Renal pelvis (tissue), 4 donors: ENCODE data around the gene GLIPR2. TPM values are rescaled to one million over a fixed set of nuclear protein-coding genes. Genes with fewer than 3 reads are reported as not detected.
"Not testable (repeated sequence)": the region's sequence is repeated elsewhere in the genome, so short reads cannot be mapped to it uniquely, and the experiment has no call there.

Experiments used
- DNase-seq: peaks from one replicate; pipeline ENCODE4 v3.0.0-alpha.2; 2013
- polyA plus RNA-seq, 3 donors: library from polyadenylated mRNA; unstranded; fragments of 120-200 nt; gene quantifications; one replicate each; pipeline ENCODE4 v1.2.1, GENCODE V29; 2013; ENCODE audit not compliant: insufficient read length in 3 of 3

Gene GLIPR2
- polyA plus RNA-seq, 3 donors, result 36.7 to 42.6 (median 41.9) TPM

GRCh38 chr9:36118201-36118600 lies 18.3 kb upstream of the GLIPR2 start:
- no peak for DNase-seq

DNA sequence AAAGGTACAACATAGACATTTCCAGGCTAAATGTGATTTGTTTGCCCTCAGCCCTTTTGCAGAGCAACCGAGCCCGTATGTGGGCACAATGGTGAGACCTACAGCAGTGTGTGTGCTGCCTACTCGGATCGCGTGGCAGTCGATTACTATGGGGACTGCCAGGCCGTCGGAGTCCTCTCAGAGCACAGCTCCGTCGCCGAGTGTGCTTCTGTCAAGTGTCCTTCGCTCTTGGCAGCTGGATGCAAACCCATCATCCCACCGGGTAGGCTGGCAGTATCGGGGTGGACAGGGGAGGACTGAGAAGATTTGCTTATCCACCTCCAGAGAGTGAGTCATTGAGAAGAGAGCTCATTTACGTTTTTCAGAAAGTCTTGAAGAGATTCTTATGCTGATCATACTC lies 17.8 kb upstream of the GLIPR2 start:
- no peak for DNase-seq

- no peak for DNase-seq
Observed at GRCh38 chr9:36119476-36119875, 17.1 kb upstream of the GLIPR2 start.

- no peak for DNase-seq
Observed at GRCh38 chr9:36120705-36121104, 15.8 kb upstream of the GLIPR2 start.

GRCh38 chr9:36121971-36122370 lies 14.6 kb upstream of the GLIPR2 start:
- DNase-seq, result no peak

DNA sequence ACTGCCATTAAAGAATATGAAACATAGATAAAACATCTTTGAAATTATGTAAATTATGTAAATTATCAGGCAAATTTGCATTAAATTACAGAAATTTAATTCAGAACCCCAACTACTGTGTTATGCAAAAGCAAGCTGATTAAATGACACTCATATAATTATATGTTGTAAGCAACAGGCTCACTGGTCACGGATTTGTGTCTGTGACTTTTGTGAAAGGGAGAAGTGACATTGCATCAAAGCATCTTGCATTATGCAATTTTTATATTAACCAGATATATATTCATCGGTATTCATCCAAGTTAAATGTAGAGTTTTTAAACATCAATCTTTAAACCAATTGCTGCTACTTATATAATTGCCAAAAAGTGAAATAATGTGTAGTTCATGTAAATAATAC lies 13.0 kb upstream of the GLIPR2 start:
- DNase-seq, result no peak

GRCh38 chr9:36125062-36125855 lies 11.3 kb upstream of the GLIPR2 start:
- DNase-seq, result no peak

- DNase-seq, result no peak
Observed at GRCh38 chr9:36126016-36126730, 10.4 kb upstream of the GLIPR2 start.

DNA sequence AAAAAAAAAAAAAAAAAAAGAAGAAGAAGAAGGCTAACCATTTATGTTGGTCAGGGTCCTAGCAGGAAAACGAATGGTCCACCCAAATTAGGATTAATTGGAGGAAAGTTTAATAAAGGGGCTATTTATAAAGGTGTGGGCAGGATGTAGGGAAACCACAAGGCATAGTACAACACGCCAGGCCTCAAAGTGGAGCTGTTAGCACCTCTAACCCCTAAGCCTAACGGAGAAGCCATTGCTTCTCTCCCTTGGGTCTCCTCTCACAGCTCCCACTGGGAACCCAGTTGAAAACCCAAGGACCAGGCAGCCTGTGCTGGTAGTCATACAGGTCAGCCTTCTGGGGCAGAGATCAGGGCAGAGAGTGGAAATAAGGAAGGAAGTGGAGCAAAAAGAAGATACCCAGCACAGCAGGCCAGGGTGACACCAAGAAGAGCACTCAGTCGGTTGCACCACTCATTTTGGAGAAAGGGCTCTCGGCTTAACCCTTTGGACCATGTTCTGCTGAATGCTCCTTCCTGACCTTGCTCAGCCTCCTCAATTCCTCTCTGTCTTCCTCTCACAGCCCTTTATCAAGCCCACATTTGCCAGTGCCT lies 8.8 kb upstream of the GLIPR2 start:
- no peak for DNase-seq

GRCh38 chr9:36128349-36128748 lies 8.2 kb upstream of the GLIPR2 start:
- no peak for DNase-seq

DNA sequence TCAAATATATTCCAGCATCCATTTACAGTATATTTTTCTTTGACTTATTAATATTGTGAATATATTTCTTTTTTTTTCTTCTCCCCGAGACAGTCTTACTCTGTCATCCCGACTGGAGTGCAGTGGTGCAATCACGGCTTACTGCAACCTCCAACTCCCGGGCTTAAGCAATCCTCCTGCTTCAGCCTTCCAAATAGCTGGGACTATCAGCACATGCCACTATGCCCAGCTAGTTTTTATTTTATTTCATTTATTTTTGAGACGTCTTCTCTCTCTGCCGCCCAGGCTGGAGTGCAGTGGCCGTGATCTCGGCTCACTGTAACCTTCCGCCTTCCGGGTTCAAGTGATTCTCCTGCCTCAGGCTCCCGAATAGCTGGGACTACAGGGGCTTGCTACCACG lies 7.4 kb upstream of the GLIPR2 start:
- no peak for DNase-seq

GRCh38 chr9:36131666-36132065 lies 4.9 kb upstream of the GLIPR2 start:
- DNase-seq, result not testable (repeated sequence)

DNA sequence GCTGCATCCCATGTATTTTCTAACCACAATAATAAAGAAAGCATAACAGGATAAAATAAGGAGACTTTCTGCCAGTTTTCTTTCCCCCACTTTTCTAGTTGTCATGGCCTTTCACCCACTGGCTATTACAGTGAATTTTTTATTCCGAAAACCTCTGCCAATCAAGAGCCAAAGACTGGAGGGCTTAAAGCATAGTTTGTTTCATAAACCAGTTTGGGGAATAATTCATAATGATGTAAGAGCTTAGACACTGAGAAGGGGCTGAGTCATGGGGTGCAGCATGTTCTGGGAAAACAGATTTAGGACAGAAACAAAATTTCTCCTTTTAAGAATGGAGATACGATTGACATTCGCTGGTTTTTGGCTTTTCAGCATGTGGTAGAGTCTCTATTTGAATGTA lies 4.4 kb upstream of the GLIPR2 start:
- no peak for DNase-seq

DNA sequence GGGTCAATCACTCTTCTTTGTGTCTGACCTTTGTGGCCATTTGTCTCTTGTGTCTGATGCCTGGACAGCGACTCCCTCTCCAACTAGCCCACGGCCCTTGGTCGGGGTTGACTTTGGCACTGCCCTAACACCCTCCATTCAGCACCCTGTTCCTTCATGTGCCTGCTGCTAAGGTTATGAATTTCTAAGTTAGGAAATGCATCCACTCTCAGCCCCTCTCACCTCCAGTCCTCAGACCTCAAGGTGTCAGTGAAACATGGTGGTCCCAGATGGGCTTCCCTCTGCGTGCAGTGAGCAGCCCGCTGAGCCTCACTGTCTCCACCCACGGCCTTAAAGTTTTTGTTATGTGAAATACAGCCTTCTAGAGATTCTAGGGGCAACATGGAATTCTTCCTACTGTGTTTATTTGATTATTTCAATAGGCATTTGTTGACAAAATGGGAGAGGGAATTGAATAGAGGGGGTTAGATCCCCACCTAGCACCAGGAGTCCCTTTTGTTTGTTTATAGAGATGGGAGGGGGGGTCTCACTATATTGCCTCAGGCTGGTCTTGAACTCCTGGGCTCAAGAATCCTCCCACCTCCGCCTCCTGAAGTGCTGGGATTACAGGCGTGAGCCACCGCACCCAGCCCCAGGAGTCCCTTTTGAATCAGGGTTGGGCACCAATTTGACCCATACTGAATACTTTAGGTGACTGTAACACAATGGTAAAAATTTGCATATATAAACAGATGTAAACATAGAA lies 1.6 kb upstream of the GLIPR2 start:
- no peak for DNase-seq

GRCh38 chr9:36135741-36136271 lies 727 bp upstream of the GLIPR2 start:
- DNase-seq, result no peak

DNA sequence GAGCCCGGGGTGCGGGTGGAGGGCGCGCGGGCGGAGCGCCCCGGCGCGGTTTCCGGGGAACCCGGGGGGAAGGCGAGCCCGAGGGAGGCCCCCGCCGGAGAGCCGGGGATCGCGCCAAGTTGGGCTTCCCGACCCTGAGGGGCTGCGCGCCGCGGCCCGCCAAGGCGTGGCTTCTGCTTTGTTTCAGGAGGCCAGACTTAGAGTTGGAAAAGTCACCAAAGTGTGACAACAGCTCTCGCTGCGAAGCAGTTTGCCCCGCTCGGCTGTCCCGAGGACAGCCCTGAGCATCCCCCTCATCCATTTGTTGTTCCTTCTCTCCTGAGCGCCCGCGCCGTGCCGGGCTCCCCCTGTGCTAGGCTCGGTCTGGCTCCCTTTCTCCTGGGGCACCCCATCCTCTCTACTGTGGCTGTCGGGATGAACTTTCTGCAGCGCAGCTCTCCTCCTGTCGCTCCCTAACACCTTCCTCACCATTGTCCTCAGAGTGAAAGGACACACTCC lies 410 bp downstream of the GLIPR2 start:
- DNase-seq, result peak; percentile 41

DNA sequence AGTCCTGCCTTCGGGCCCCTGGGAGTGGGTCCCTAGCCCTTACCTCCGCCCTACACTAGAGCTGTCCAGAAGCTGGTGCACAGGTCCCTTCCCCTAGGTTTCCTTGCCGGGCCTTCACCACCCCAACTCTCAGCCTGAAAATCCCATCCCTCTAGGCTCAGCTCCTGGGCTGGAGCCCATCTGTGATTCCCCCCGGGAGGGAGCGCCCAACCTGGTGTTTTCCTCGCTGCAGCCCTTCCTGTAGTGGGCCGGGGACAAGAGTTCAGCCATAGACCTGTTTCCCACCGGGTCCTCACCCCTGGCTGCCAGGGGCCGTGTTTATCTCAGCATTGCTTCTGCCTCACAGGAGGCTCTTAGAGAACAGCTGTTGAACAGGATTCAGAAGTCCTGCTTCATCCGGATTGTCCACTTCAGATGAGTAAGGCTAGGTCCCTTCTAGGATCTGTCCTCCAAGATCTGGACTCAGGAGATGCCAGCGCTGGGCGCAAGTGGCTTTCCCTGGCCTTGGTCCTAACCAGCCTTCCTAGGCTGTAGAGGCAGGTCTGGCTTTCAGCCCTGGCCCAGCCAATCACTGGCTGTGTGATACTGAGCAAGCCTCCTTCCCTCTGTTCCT lies 965 bp downstream of the GLIPR2 start:
- DNase-seq, result peak; percentile 23

DNA sequence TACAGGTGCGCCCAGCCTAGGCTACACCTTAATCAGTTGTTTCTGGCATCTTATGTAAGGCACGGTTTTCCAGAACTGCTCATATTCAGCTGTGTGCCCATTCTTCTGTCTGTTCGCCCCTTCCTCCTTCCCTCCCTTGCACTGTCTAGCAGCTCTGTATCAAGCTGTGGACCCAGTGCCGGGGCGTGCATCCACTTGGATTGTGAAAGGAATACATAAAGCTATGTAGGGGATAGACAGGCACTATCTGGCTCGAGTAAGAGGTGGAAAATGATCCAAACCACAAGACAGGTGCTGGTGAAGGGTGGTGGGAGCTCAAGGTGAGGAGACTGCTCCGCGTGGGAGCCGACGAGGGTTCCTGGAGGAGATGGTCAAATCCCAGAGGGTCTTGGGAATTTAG lies 2.0 kb downstream of the GLIPR2 start:
- no peak for DNase-seq

DNA sequence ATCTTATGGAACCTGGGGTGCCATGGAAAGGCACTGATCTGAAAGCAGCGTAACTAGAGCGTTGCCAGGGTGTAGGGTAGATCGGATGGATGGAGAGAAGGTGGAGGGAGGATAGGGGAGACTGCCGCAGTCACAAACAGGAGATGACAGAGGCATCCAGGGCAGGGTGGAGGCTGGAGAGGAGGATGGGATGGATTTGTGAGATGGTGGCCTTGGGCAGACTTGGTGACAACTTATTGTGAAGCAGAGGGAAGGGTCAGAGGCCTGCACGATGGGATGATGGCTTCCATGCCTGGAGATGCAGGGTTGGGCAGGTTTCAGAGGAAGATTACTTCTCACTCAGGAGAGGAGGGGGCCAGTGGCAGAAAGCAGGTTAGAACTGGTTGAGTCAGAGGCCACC lies 2.4 kb downstream of the GLIPR2 start:
- no peak for DNase-seq

DNA sequence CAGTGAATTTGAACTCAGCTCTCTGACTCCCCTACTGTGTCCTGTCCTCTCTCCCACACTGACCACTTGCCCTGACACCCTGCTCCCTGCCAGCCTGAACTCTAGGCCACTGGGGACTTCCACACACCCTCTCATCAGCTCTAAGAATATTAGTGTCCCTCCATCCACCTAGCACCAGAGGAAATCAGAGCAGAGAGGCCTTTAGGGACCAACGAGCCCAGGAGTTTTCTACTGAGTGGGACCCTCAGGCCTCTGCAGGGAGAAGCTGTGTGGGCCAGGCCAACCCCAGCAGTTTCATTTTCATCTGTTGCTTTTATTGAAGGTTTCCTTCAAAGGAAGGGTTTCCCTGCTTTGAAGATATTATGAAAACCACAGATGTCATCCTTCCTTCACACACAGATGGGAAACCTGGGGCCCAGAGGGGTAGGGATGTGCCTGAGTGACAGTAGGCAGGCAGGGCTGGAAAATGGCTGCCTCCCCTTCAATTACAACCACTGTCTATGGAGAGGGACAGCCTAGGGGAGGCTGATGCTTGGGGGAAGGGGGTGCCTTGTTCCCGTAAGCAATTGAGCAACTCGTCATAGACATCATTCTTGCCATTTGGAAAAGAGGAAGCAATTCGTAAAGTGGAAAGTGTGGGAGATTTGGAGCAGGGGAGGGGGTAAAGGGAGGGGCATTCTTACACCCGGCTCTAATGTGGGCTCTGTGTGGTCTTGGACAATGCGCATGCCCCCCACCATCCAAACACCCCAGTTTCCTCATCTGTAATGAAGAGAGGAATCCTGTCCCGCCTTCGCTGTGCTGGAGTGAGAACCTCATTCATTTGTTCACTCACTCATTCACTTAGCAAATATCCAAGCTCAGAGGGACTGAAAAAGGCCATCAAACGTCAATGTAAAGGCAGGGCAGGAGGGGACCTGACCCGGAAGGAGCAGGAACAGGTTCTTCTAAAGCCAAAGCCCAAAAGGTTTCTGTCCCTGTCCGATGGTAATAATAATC lies 3.9 kb downstream of the GLIPR2 start:
- DNase-seq, result no peak
